HuH-7.5 (cell line): ENCODE data around the gene TMC6.
"Not testable (repeated sequence)": the region's sequence is repeated elsewhere in the genome, so short reads cannot be mapped to it uniquely, and the experiment has no call there.

Source experiments
- DNase-seq: peaks from one replicate; pipeline ENCODE4 v3.0.0; 2011; ENCODE audit warnings: low spot score

Gene TMC6

GRCh38 chr17:78075545-78075944 lies 53.0 kb downstream of the TMC6 start:
- no peak for DNase-seq

GRCh38 chr17:78075011-78075410 lies 53.5 kb downstream of the TMC6 start:
- no peak for DNase-seq

GRCh38 chr17:78072961-78073360 lies 55.6 kb downstream of the TMC6 start:
- no peak for DNase-seq

GRCh38 chr17:78069695-78070094 lies 58.9 kb downstream of the TMC6 start:
- DNase-seq: no peak

GRCh38 chr17:78066976-78067375 lies 61.6 kb downstream of the TMC6 start:
- not testable (repeated sequence) for DNase-seq

GRCh38 chr17:78064708-78065107 lies 63.8 kb downstream of the TMC6 start:
- no peak for DNase-seq

- DNase-seq: no peak
Observed at GRCh38 chr17:78063489-78063888, 65.1 kb downstream of the TMC6 start.

GRCh38 chr17:78062596-78062995 lies 66.0 kb downstream of the TMC6 start:
- no peak for DNase-seq
